TTC549 (cell line): ENCODE data around the gene ZNF280D.

Experiments used
- FAIRE-seq: peaks from 2 replicates; lab custom pipeline; 2012; peaks lifted over from hg19 to GRCh38; lab: Jason Lieb, UNC

Gene ZNF280D

GRCh38 chr15:56744701-56745683 is 11.7 kb upstream of the ZNF280D start:
- FAIRE-seq, result no peak

- no peak for FAIRE-seq
Measured at GRCh38 chr15:56741541-56741940, 8.2 kb upstream of the ZNF280D start.

GRCh38 chr15:56739964-56740640 is 6.8 kb upstream of the ZNF280D start:
- no peak for FAIRE-seq

GRCh38 chr15:56739474-56739873 is 6.2 kb upstream of the ZNF280D start:
- FAIRE-seq, result no peak

- FAIRE-seq, result no peak
Measured at GRCh38 chr15:56737791-56738190, 4.5 kb upstream of the ZNF280D start.

GRCh38 chr15:56736881-56737707 is 3.8 kb upstream of the ZNF280D start:
- FAIRE-seq, result no peak

- FAIRE-seq, result no peak
Measured at GRCh38 chr15:56736308-56736707, 3.0 kb upstream of the ZNF280D start.

- no peak for FAIRE-seq
Measured at GRCh38 chr15:56735589-56735988, 2.3 kb upstream of the ZNF280D start.

- no peak for FAIRE-seq
Measured at GRCh38 chr15:56734013-56734635, 815 bp upstream of the ZNF280D start.

- FAIRE-seq, result no peak
Measured at GRCh38 chr15:56732886-56733135, 498 bp downstream of the ZNF280D start.

GRCh38 chr15:56732135-56732885 is 999 bp downstream of the ZNF280D start:
- no peak for FAIRE-seq

- no peak for FAIRE-seq
Measured at GRCh38 chr15:56731548-56731947, 1.8 kb downstream of the ZNF280D start.

GRCh38 chr15:56729561-56729960 is 3.7 kb downstream of the ZNF280D start:
- no peak for FAIRE-seq

GRCh38 chr15:56725386-56725785 is 7.9 kb downstream of the ZNF280D start:
- no peak for FAIRE-seq

- FAIRE-seq, result no peak
Measured at GRCh38 chr15:56724232-56724631, 9.1 kb downstream of the ZNF280D start.

- FAIRE-seq, result no peak
Measured at GRCh38 chr15:56723787-56724186, 9.5 kb downstream of the ZNF280D start.

- no peak for FAIRE-seq
Measured at GRCh38 chr15:56719774-56720555, 13.3 kb downstream of the ZNF280D start.

GRCh38 chr15:56719021-56719612 is 14.2 kb downstream of the ZNF280D start:
- no peak for FAIRE-seq

- FAIRE-seq, result no peak
Measured at GRCh38 chr15:56718560-56718959, 14.7 kb downstream of the ZNF280D start.

GRCh38 chr15:56716334-56716733 is 17.0 kb downstream of the ZNF280D start:
- FAIRE-seq, result no peak
